Glutamatergic neuron (in vitro differentiated cells): ENCODE measurements around the gene IGSF23. TPM values are rescaled to one million over a fixed set of nuclear protein-coding genes. Genes with fewer than 3 reads are reported as not detected.
A peak's percentile ranks its signal among the peaks of the same experiment; 100 is the strongest.

ENCODE experiments used
- DNase-seq: peaks from one replicate; pipeline ENCODE4 v3.0.0; 2022
- H3K27ac Mint-ChIP-seq: one replicate; pipeline ENCODE4 v1.8.0; 2020; ENCODE audit warnings: mild to moderate bottlenecking, mixed read lengths, inconsistent platforms; ENCODE audit not compliant: unreplicated experiment
- H3K27me3 Mint-ChIP-seq: one replicate; pipeline ENCODE4 v1.8.0; 2020; ENCODE audit warnings: mild to moderate bottlenecking, moderate library complexity, mixed read lengths, inconsistent platforms; ENCODE audit not compliant: unreplicated experiment
- H3K36me3 Mint-ChIP-seq: one replicate; pipeline ENCODE4 v1.8.0; 2020; ENCODE audit warnings: mild to moderate bottlenecking, mixed read lengths, inconsistent platforms; ENCODE audit not compliant: unreplicated experiment
- H3K4me1 Mint-ChIP-seq: one replicate; pipeline ENCODE4 v1.8.0; 2020; ENCODE audit warnings: mild to moderate bottlenecking, low read depth, mixed read lengths, inconsistent platforms; ENCODE audit not compliant: unreplicated experiment
- H3K4me3 Mint-ChIP-seq: one replicate; pipeline ENCODE4 v1.8.0; 2020; ENCODE audit warnings: mild to moderate bottlenecking, mixed read lengths, inconsistent platforms; ENCODE audit not compliant: unreplicated experiment
- H3K9me3 Mint-ChIP-seq: one replicate; pipeline ENCODE4 v1.8.0; 2020; ENCODE audit warnings: mild to moderate bottlenecking, moderate library complexity, mixed read lengths, inconsistent platforms; ENCODE audit not compliant: unreplicated experiment
- total RNA-seq: library from RNA; stranded (reverse); fragmentation: NEBNext Ultra II Directional; extraction: Animal tissue kit (Norgen Biotek cat#: 25700); gene quantifications from one replicate; pipeline ENCODE4 v1.2.1, GENCODE V29; 2021; ENCODE audit not compliant: unreplicated experiment
- TF ChIP-seq, protein P1 (sequence below): fragments of 200-600 bp; sonication (generic); IDR thresholded peaks from one replicate; pipeline ENCODE4 v1.5.0; 2021; ENCODE audit not compliant: partially characterized antibody, unreplicated experiment

IGSF23 gene
- total RNA-seq, 1 donor from 2014 or later: not detected

DNA sequence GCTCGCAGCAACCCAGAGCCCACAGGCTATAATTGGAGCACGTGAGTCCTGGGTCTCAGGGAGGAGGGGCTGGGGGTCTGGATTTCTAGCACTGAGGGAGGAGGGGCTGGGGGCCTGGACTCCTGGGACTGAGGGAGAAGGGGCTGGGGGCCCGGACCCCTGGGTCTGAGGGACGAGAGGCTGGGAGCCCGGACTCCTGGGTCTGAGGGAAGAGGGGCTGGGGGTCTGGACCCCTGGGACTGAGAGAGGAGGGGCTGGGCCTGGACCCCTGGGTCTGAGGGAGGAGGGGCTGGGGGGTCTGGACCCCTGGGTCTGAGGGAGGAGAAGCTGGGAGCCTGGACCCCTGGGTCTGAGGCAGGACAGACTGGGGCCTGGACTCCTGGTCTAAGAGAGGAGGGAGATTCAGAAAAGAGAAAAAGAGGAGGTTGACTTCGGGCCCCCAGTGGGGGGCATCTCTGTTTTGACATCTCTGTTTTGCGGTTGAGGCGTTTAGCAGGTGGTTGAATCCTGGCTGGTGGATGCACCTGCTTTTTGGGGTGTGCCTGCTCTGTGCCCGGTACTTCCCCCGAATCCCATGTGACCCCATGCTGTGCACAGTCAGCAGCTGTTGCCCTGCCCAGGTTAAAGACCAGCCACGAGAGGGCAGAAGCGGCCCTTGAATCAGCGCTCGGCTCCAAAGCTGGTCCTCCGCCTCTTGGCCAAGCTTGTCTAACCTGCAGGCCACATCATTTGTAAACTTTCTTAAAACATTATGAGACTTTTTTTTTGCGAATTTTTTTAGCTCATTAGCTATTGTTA lies 40.8 kb downstream of the IGSF23 start:
- no peak overlapping the region for H3K4me3 Mint-ChIP-seq
- no peaks in the 10 kb centered on the region for H3K9me3 Mint-ChIP-seq
- H3K27me3 Mint-ChIP-seq: no peaks in the 10 kb centered on the region
- TF ChIP-seq, protein P1, sequence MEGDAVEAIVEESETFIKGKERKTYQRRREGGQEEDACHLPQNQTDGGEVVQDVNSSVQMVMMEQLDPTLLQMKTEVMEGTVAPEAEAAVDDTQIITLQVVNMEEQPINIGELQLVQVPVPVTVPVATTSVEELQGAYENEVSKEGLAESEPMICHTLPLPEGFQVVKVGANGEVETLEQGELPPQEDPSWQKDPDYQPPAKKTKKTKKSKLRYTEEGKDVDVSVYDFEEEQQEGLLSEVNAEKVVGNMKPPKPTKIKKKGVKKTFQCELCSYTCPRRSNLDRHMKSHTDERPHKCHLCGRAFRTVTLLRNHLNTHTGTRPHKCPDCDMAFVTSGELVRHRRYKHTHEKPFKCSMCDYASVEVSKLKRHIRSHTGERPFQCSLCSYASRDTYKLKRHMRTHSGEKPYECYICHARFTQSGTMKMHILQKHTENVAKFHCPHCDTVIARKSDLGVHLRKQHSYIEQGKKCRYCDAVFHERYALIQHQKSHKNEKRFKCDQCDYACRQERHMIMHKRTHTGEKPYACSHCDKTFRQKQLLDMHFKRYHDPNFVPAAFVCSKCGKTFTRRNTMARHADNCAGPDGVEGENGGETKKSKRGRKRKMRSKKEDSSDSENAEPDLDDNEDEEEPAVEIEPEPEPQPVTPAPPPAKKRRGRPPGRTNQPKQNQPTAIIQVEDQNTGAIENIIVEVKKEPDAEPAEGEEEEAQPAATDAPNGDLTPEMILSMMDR: peak; percentile 16
- H3K4me1 Mint-ChIP-seq: no peaks in the 10 kb centered on the region
- H3K36me3 Mint-ChIP-seq: no peaks in the 10 kb centered on the region
- H3K27ac Mint-ChIP-seq: no peak overlapping the region
- peak; percentile 66 for DNase-seq

DNA sequence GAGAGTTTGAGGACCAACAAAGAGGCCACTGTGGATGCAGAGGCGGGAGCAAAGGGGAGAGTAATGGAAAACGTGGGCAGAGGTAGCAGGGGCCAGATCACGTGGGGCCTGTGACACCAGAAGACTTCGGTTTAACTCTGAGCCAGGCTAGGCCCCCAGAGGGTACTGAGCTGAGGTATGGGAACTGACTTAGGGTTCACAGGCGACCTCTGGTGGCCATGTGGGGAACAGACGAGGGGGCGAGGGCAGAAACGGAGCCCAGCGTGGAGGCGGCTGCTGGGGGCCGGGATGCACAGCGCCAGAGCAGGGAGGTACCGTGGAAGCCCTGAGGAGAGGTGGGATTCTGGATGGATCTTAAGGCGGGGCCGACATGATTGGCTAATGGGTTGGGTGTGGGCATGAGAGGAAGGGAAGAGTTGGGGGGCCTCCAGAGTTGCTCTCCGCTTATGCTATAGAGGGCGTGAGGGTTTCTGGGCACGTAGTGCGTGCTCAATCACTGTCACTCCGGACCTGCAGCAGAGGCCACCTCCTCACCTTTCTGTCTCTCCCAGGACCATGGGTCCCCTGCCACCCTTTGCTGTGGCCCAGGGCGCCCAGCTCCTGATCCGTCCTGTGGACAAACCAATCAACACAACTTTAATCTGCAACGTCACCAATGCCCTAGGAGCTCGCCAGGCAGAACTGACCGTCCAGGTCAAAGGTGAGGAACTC lies 44.0 kb downstream of the IGSF23 start:
- H3K4me1 Mint-ChIP-seq: peaks cover 9% of the 10 kb centered on the region
- TF ChIP-seq, protein P1: peak; percentile 92
- no peak overlapping the region for H3K27ac Mint-ChIP-seq
- no peaks in the 10 kb centered on the region for H3K36me3 Mint-ChIP-seq
- H3K4me3 Mint-ChIP-seq: no peak overlapping the region
- DNase-seq: peak; percentile 88
- peaks cover 2% of the 10 kb centered on the region for H3K9me3 Mint-ChIP-seq
- no peaks in the 10 kb centered on the region for H3K27me3 Mint-ChIP-seq

DNA sequence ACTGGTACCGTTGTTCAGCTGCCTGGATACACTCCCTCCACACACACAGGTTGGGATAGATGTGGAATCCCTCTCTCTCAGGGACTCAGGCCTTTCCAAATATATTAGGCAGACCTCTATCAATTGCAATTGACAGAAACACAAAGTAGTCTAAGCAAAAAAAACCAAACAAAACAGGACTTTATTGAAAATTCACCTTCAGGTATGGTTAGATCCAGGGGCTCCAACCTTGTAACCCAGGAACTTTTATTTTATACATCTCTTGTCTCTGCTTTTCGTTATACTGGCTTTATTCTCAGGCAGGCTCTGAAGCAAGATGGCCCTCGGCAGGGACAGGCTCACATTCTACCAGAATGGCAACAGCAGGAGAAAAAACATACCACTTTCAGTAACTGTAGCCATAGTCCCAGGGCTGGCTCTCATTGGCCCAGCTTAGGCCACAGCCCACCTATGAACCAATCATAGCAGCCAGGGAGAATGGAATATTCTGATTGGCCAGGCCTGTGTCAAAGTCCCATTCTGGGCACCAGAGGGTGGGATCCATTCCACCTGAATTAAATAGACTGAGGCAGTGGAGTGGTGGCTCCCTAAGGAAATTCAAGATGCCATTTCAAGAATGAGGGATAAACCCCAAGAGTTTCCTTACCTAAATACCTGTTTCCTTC lies 44.8 kb downstream of the IGSF23 start:
- H3K4me3 Mint-ChIP-seq: no peak overlapping the region
- DNase-seq: no peak
- TF ChIP-seq, protein P1: no peak
- peaks cover 3% of the 10 kb centered on the region for H3K9me3 Mint-ChIP-seq
- no peak overlapping the region for H3K27ac Mint-ChIP-seq
- H3K4me1 Mint-ChIP-seq: peaks cover 15% of the 10 kb centered on the region
- H3K27me3 Mint-ChIP-seq: no peaks in the 10 kb centered on the region
- no peaks in the 10 kb centered on the region for H3K36me3 Mint-ChIP-seq

DNA sequence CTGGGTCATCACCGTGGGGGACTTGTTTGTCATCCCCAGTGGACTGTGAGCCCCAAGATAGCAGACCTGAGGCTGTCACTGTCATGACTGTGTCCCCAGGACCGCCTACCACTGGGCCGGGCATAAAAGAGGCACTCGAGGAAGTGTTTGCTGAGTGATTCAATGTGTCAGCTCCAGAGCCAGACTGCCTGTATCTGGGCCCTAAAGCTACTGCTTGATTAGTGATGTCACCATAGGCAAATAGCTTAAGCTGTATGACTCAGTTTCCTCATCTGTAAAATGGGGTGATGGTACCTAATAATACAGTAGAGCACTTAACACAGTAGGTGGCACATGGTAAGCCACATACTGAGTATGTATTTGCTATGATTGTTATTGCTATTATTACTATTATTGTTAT lies 46.7 kb downstream of the IGSF23 start:
- TF ChIP-seq, protein P1: no peak
- Mint-ChIP-seq H3K4me1 (peaks cover 15% of the 10 kb centered on the region), H3K4me3 (no peak overlapping the region), H3K27me3 (no peaks in the 10 kb centered on the region), H3K9me3 (peaks cover 3% of the 10 kb centered on the region), H3K27ac (no peak overlapping the region), H3K36me3 (no peaks in the 10 kb centered on the region)
- DNase-seq: no peak
